Neutrophil (primary cell): ENCODE results near the gene PTPRG.

ENCODE experiments used
- H3K27ac ChIP-seq: fragments of 200-600 bp; sonication (generic); 2 replicates; pipeline ENCODE4 v1.5.1; 2016; ENCODE audit warnings: mild to moderate bottlenecking, moderate library complexity
- H3K27me3 ChIP-seq: fragments of 200-600 bp; sonication (generic); 2 replicates; pipeline ENCODE4 v1.6.0; 2016; ENCODE audit warnings: mild to moderate bottlenecking
- H3K36me3 ChIP-seq: fragments of 200-600 bp; sonication (generic); 2 replicates; pipeline ENCODE4 v1.5.1; 2017
- H3K4me1 ChIP-seq, 2 experiments: fragments of 200-600 bp in 1 of 2; sonication (generic) in 1 of 2; 1 replicate in 1 of 2; 2 replicates in 1 of 2; pipeline versions ENCODE4 v1.5.1 to v1.6.1; 2013 to 2016; ENCODE audit warnings: low read depth in 1 of 2, low read length in 1 of 2, mild to moderate bottlenecking in 1 of 2, moderate library complexity in 1 of 2; ENCODE audit not compliant: control insufficient read depth in 1 of 2, insufficient read depth in 1 of 2
- H3K4me3 ChIP-seq, 2 experiments: fragments of 200-600 bp in 1 of 2; sonication (generic) in 1 of 2; 1 replicate in 1 of 2; 2 replicates in 1 of 2; pipeline ENCODE4 v1.5.1; 2013 to 2016; ENCODE audit warnings: low read depth in 1 of 2, low read length in 1 of 2, mild to moderate bottlenecking in 1 of 2, moderate library complexity in 1 of 2
- H3K9me3 ChIP-seq: fragments of 200-600 bp; sonication (generic); 2 replicates; pipeline ENCODE4 v1.5.1; 2016
- TF ChIP-seq, protein P1 (sequence below): fragments of 200-600 bp; sonication (generic); IDR thresholded peaks from 2 replicates; pipeline ENCODE4 v1.5.1; 2016; ENCODE audit warnings: antibody characterized with exemption

Gene PTPRG

DNA sequence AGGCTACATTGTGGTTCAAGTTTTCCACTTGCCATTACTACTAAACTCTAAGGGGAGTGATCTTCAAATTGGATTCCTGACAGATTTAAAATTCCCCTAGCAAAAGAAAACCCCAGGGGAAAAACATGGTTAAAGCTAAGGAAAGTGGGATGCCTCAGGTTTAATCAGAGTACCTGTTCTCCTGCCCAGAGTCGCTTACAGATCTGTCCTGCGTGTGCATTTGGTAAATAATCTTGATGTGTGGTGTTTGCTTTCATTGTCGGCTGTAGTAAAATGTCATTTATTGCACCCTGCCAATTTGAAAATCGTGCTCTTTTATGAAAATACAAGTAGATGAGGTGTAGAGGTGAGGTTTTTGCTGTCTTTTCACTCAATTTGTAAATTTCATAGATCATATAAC, 323.4 kb downstream of the PTPRG start:
- no peak overlapping the region for H3K4me3 ChIP-seq
- no peak overlapping the region for H3K27ac ChIP-seq
- TF ChIP-seq, protein P1, sequence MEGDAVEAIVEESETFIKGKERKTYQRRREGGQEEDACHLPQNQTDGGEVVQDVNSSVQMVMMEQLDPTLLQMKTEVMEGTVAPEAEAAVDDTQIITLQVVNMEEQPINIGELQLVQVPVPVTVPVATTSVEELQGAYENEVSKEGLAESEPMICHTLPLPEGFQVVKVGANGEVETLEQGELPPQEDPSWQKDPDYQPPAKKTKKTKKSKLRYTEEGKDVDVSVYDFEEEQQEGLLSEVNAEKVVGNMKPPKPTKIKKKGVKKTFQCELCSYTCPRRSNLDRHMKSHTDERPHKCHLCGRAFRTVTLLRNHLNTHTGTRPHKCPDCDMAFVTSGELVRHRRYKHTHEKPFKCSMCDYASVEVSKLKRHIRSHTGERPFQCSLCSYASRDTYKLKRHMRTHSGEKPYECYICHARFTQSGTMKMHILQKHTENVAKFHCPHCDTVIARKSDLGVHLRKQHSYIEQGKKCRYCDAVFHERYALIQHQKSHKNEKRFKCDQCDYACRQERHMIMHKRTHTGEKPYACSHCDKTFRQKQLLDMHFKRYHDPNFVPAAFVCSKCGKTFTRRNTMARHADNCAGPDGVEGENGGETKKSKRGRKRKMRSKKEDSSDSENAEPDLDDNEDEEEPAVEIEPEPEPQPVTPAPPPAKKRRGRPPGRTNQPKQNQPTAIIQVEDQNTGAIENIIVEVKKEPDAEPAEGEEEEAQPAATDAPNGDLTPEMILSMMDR = no peak
- no peaks in the 10 kb centered on the region for H3K36me3 ChIP-seq
- no peaks in the 10 kb centered on the region for H3K27me3 ChIP-seq
- no peaks in the 10 kb centered on the region for H3K9me3 ChIP-seq
- H3K4me1 ChIP-seq = no peaks in the 10 kb centered on the region

DNA sequence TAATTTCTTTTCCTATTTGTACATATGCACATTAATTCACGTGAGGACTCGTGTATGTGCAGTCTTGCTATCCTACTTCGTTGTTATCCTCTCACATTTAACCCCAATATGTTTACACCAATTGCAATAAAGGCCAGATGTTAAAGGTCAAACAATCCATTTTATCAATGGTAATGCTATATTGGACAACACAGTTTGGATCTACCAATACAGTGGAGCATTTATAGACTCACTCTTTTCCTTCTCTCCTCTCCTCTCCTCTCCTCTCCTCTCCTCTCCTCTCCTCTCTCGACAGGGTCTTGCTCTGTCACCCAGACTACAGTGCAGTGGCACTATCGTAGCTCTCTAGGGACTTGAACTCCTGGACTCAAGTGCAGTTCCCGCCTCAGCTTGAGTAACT, 324.0 kb downstream of the PTPRG start:
- no peaks in the 10 kb centered on the region for H3K36me3 ChIP-seq
- H3K27me3 ChIP-seq = no peaks in the 10 kb centered on the region
- H3K27ac ChIP-seq = no peak overlapping the region
- H3K4me3 ChIP-seq = no peak overlapping the region
- H3K4me1 ChIP-seq = no peaks in the 10 kb centered on the region
- no peaks in the 10 kb centered on the region for H3K9me3 ChIP-seq
- TF ChIP-seq, protein P1 = no peak

DNA sequence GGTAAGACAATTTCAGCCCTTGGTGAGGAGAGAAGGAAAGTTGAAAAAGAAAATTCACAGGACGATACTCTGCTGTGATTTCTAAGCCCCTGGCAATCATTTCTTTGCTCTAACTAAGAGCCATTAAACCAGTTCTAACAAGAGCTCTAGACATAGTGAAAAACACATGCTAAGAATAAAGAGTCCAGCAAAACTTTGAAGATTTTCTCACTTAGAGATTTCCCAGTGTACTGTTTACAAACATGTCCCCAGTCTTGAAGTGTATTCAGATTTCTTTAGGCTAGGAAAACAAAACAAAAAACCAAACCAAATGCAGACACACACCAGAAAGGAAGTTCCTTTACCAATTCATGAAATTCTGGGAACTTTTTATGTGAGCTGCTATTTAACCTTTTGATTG, 325.8 kb downstream of the PTPRG start:
- H3K27ac ChIP-seq = no peak overlapping the region
- H3K36me3 ChIP-seq = no peaks in the 10 kb centered on the region
- H3K9me3 ChIP-seq = no peaks in the 10 kb centered on the region
- H3K27me3 ChIP-seq = no peaks in the 10 kb centered on the region
- H3K4me1 ChIP-seq = no peaks in the 10 kb centered on the region
- TF ChIP-seq, protein P1 = no peak
- H3K4me3 ChIP-seq = no peak overlapping the region

DNA sequence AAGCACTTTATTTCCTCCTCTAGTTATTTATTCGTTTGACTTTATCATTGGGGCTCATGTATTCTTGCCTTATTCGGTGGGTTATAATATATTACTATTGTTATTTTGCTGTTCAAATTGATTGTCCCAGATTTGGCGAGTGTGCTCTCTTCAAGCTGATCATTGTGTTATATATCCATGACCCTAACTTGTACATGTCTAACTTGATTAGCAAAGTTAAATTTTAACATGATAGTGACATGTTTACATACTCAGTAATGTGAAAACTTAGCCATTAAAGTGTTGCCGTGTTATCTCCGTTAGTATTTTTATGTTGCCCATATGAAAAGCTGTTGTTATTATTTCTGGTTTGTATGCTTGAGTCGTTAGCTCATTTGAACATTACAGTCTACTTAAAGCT, 327.9 kb downstream of the PTPRG start:
- H3K4me3 ChIP-seq = no peak overlapping the region
- H3K27me3 ChIP-seq = no peaks in the 10 kb centered on the region
- TF ChIP-seq, protein P1 = no peak
- no peaks in the 10 kb centered on the region for H3K9me3 ChIP-seq
- no peaks in the 10 kb centered on the region for H3K4me1 ChIP-seq
- no peaks in the 10 kb centered on the region for H3K36me3 ChIP-seq
- no peak overlapping the region for H3K27ac ChIP-seq

DNA sequence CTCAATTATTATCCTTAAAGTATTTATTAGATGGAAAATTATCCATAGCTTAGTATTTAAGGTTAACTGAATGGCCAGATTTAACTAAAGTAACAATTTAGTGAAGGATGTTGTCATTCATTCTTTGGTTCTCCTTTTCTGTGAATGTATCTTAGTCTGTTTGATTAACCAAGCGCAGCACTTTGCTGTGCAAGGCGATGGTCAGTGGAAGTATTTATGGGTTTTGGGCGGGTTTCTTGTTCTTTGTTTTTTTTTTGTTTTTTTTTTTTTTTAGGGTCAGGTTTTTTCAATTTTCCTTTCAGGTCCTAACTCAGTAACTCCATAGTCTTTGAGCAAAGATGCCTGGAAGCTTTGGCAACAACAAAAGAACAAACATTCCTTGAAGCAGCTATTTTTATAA, 328.8 kb downstream of the PTPRG start:
- TF ChIP-seq, protein P1 = no peak
- no peaks in the 10 kb centered on the region for H3K9me3 ChIP-seq
- no peak overlapping the region for H3K27ac ChIP-seq
- H3K36me3 ChIP-seq = no peaks in the 10 kb centered on the region
- H3K27me3 ChIP-seq = no peaks in the 10 kb centered on the region
- no peaks in the 10 kb centered on the region for H3K4me1 ChIP-seq
- no peak overlapping the region for H3K4me3 ChIP-seq

DNA sequence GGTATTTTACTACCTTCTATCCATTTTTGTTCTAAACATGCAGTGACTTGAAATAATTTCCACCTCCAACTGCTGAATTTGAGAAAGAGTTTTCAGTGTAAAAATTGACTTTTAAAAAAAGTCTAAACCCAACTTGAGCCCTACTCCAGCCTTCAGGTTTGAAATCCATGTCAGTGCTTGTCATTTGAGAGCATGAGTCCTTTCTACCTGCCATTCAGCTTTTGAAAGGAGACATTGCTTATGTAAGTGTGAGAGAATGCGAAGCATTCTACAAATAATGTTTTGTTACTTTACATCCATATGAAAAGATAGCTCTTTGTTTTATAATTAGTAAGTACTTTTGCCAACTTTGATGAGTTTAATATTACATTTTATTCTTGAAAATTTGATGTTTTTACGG, 329.2 kb downstream of the PTPRG start:
- H3K27ac ChIP-seq = no peak overlapping the region
- no peaks in the 10 kb centered on the region for H3K9me3 ChIP-seq
- no peak overlapping the region for H3K4me3 ChIP-seq
- H3K27me3 ChIP-seq = no peaks in the 10 kb centered on the region
- TF ChIP-seq, protein P1 = no peak
- H3K36me3 ChIP-seq = no peaks in the 10 kb centered on the region
- no peaks in the 10 kb centered on the region for H3K4me1 ChIP-seq
